SK-N-SH (cell line): ENCODE measurements around the gene LIMK2.

Experiments used
- EZH2phosphoT487 ChIP-seq: fragments of 200-600 bp; sonication (generic); IDR thresholded peaks from 2 replicates; pipeline ENCODE4 v1.6.1; 2017; ENCODE audit warnings: low read depth, mixed run types, mild to moderate bottlenecking, antibody characterized with exemption, moderate library complexity, borderline replicate concordance
- GABPA ChIP-seq: IDR thresholded peaks from 2 replicates; pipeline ENCODE4 v1.4.0; 2012; ENCODE audit warnings: low read depth, mild to moderate bottlenecking

DNA sequence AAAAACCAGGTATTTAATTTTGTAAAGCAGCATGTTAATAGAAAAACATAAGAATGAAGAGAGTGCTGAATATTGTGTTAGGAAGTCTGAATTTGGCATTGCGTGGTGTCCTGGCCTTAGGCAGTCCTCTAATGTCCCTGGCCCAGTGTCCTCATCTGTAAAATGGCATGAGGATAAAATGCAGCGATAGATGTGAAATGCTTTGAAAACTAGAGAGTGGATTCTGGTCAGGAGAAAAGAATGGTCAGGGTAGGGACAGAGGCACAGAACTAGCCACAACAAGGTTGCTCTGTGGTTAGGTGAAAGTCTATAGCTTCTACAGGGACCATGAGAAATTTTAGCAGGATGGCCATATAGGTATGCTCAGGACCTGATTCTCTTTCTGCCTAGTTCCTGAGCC lies 33.2 kb upstream of the LIMK2 start:
- TF ChIP-seq GABPA (no peak), EZH2phosphoT487 (no peak)
